HepG2 (cell line): ENCODE measurements around the gene ABCG1.

Source experiments
- ARID2 ChIP-seq: sonication (generic); formaldehyde crosslinking; IDR thresholded peaks from 2 replicates; pipeline ENCODE4 v1.8.1; 2022; ENCODE audit warnings: mild to moderate bottlenecking, missing genetic modification reagents, borderline replicate concordance
- CTCF ChIP-seq: sonication (generic); formaldehyde crosslinking; IDR thresholded peaks from 2 replicates; pipeline ENCODE4 v1.5.0; 2020; ENCODE audit warnings: mild to moderate bottlenecking, missing genetic modification reagents, moderate library complexity
- FOXP1 ChIP-seq, 2 experiments: fragments of 450-650 bp in 1 of 2; IDR thresholded peaks; 2 replicates each; pipeline ENCODE4 v1.6.1; 2017 to 2018; ENCODE audit warnings: antibody characterized with exemption in 1 of 2
- MEIS2 ChIP-seq: sonication (generic); formaldehyde crosslinking; IDR thresholded peaks from 2 replicates; pipeline ENCODE4 v1.9.0; 2021; ENCODE audit warnings: mild to moderate bottlenecking, missing genetic modification reagents
- POGK ChIP-seq: sonication (generic); formaldehyde crosslinking; conservative IDR thresholded peaks from 2 replicates; pipeline ENCODE4 v1.8.0; 2022; ENCODE audit warnings: mild to moderate bottlenecking, moderate library complexity, missing genetic modification reagents
- ZNF747 ChIP-seq: sonication (generic); formaldehyde crosslinking; IDR thresholded peaks from 2 replicates; pipeline ENCODE4 v1.8.1; 2023; ENCODE audit warnings: missing genetic modification reagents, mild to moderate bottlenecking, borderline replicate concordance

- TF ChIP-seq MEIS2 (CRISPR knock-in tag) (no peak), ARID2 (CRISPR knock-in tag) (no peak), CTCF (CRISPR knock-in tag) (no peak), ZNF747 (CRISPR knock-in tag) (no peak), POGK (CRISPR knock-in tag) (no peak), FOXP1 (IDR thresholded peaks at IDR 0.05) (no peak), FOXP1 (CRISPR knock-in tag; IDR thresholded peaks at IDR 0.05) (no peak)
Measured at GRCh38 chr21:42230178-42230577, 11.2 kb downstream of the ABCG1 start.
